ENCODE data around the gene APBA3.

The APBA3 gene

GRCh38 chr19:3807131-3807480 is 45.6 kb upstream of the APBA3 start:
- no peak for DNase-seq (ENCODE audit: low read depth)
- no peak for TF ChIP-seq CTCF (IDR thresholded peaks at IDR 0.05; ENCODE audit: low read depth, low read length, missing control alignments)
- no peak overlapping the region for H3K4me3 ChIP-seq (ENCODE audit: low read depth, low read length)

GRCh38 chr19:3805859-3806258 is 44.4 kb upstream of the APBA3 start:
- no peak overlapping the region for H3K4me3 ChIP-seq (ENCODE audit: low read depth, low read length)
- TF ChIP-seq CTCF (IDR thresholded peaks at IDR 0.05; ENCODE audit: low read depth, low read length, missing control alignments): no peak
- no peak for DNase-seq (ENCODE audit: low read depth)

GRCh38 chr19:3804429-3804828 is 42.9 kb upstream of the APBA3 start:
- no peak overlapping the region for H3K4me3 ChIP-seq (ENCODE audit: low read depth, low read length)
- TF ChIP-seq CTCF (IDR thresholded peaks at IDR 0.05; ENCODE audit: low read depth, low read length, missing control alignments): no peak
- DNase-seq (ENCODE audit: low read depth): no peak

DNA sequence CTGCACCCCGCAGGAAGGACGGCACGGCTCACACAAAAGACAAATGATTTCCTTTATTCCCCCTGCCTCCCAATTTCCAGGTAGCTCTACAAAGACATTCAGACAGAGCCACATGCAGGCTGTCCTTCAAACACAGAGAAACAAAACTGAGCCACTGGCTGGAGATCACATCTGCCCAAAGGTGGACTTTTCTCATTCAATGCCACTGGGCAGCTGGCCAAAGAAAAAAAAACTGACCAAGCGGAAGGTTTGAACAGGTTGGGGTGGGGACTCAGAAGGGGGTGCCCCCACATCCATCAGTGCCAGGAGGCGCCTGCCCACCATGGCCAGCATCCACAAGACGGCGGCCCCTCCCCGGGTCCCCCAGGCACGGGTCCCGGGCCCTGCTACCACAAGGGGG is 42.5 kb upstream of the APBA3 start:
- no peak for TF ChIP-seq CTCF (IDR thresholded peaks at IDR 0.05; ENCODE audit: low read depth, low read length, missing control alignments)
- no peak overlapping the region for H3K4me3 ChIP-seq (ENCODE audit: low read depth, low read length)
- no peak for DNase-seq (ENCODE audit: low read depth)

GRCh38 chr19:3803114-3803888 is 41.8 kb upstream of the APBA3 start:
- no peak overlapping the region for H3K4me3 ChIP-seq (ENCODE audit: low read depth, low read length)
- no peak for DNase-seq (ENCODE audit: low read depth)
- TF ChIP-seq CTCF (IDR thresholded peaks at IDR 0.05; ENCODE audit: low read depth, low read length, missing control alignments): no peak

DNA sequence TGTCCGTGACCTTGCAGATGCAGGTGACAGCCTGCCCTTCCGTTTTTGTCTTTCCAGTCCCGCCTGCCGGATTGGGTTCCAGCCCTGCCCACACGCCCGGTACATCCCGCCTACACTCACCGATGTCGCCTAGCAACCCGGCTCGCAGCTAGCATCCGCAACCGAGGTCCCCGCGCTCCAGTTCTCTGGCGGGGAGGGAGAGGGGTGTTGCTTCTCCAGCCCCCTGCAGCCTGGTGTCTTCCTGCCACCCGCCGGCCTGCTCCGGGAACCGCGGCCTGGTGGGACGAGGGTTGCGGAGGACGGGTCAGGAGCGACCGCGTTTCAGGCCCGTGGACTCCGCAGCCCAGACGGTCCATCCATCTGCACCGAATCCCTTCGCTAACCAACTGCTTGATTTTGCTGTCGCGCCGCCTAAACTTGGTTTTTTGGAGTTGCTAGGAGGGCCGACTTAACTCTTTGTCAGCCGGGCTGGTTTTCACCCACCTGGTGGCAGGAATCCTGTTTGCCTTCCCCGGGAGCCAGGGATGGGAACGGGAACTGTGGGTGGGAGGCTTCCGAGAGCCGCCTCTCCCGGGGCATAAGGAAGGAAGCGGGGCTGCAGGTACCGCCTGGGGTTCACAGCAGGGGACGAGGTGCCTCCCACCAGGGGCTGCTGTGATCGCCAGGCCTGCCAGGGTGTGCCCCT is 40.1 kb upstream of the APBA3 start:
- DNase-seq (ENCODE audit: low read depth): no peak
- H3K4me3 ChIP-seq (ENCODE audit: low read depth, low read length): no peak overlapping the region
- no peak for TF ChIP-seq CTCF (IDR thresholded peaks at IDR 0.05; ENCODE audit: low read depth, low read length, missing control alignments)

DNA sequence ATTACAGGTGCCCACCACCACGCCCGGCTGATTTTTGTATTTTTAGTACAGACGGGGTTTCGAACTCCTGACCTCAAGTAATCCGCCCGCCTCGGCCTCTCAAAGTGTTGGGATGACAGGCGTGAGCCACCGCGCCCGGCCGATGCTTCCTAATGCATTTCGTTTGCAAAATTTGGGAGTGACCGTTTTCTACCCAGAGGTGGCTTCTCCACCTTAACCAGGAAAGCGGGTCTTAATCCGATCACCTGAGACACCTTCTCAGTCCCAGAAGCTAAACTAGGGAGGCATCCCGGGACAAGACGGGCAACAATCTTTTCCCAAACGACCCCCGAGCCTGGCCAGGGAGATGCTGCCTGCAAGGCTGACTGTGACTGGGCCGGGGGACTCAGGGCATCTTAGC is 39.5 kb upstream of the APBA3 start:
- TF ChIP-seq CTCF (IDR thresholded peaks at IDR 0.05; ENCODE audit: low read depth, low read length, missing control alignments): no peak
- no peak for DNase-seq (ENCODE audit: low read depth)
- H3K4me3 ChIP-seq (ENCODE audit: low read depth, low read length): no peak overlapping the region

All from GM12864 (cell line).